ENCODE measurements around the gene PARP2. TPM values are rescaled to one million over a fixed set of nuclear protein-coding genes. Genes with fewer than 3 reads are reported as not detected.
"Not testable (repeated sequence)": the region's sequence is repeated elsewhere in the genome, so short reads cannot be mapped to it uniquely, and the experiment has no call there.

Gene PARP2
- total RNA-seq, 1 experiment from 2014 or later, result 28.6 TPM

GRCh38 chr14:20332431-20332787, 11.0 kb upstream of the PARP2 start:
- H3K27me3 Mint-ChIP-seq (ENCODE audit: unreplicated experiment), result no peaks in the 10 kb centered on the region
- CTCF ChIA-PET, result interaction anchor here (1.1 to 2.3 kb wide), 2 partner anchors 9 to 11 kb away, joined by 3 to 12 read pairs; partner anchors contain the start of gene PARP2
- intact Hi-C loops (cut with micrococcal nuclease; ENCODE audit: unreplicated experiment), result loop anchor here (5.0 kb wide), 1 partner anchor 350 kb away; the partner anchor contains the start of gene RNASE4

GRCh38 chr14:20332788-20333493, 10.5 kb upstream of the PARP2 start, which contains the start of gene CCNB1IP1:
Gene CCNB1IP1, minus strand, starts transcription at chr14:20333279. Its CDS starts 16,756 bp downstream, at chr14:20316523.
- Mint-ChIP-seq H3K9me3 (ENCODE audit: low read depth, unreplicated experiment) (no peaks in the 10 kb centered on the region), H3K27ac (ENCODE audit: unreplicated experiment) (peak within 1 kb of the TSS; percentile 85), H3K27me3 (ENCODE audit: unreplicated experiment) (no peaks in the 10 kb centered on the region), H3K36me3 (ENCODE audit: insufficient read depth, unreplicated experiment) (peaks cover 37% of the 10 kb centered on the region), H3K4me3 (ENCODE audit: low read depth, unreplicated experiment) (peak within 1 kb of the TSS; percentile 93), H3K4me1 (ENCODE audit: low read depth, unreplicated experiment) (peaks cover 13% of the 10 kb centered on the region)
- BruUV-seq (replicated peaks), result TSS peak; percentile 86
- CTCF ChIA-PET, result interaction anchor here (1.1 to 2.3 kb wide), 3 partner anchors 9 to 22 kb away, joined by 3 to 12 read pairs (median 3); partner anchors contain the start of gene PARP2
- intact Hi-C loops (cut with micrococcal nuclease; ENCODE audit: unreplicated experiment), result loop anchor here (5.0 kb wide), 1 partner anchor 349 kb away; the partner anchor contains the start of gene RNASE4
- no peak for TF ChIP-seq CTCF (IDR thresholded peaks at IDR 0.05; ENCODE audit: unreplicated experiment)
- peak; percentile 56 for DNase-seq

More at GRCh38 chr14:20332431-20332787, 11.0 kb upstream of the PARP2 start:
- Mint-ChIP-seq H3K4me3 (ENCODE audit: low read depth, unreplicated experiment) (peak overlapping the region; percentile 93), H3K36me3 (ENCODE audit: insufficient read depth, unreplicated experiment) (peaks cover 41% of the 10 kb centered on the region), H3K4me1 (ENCODE audit: low read depth, unreplicated experiment) (peaks cover 13% of the 10 kb centered on the region), H3K9me3 (ENCODE audit: low read depth, unreplicated experiment) (no peaks in the 10 kb centered on the region), H3K27ac (ENCODE audit: unreplicated experiment) (peak overlapping the region; percentile 85)
- DNase-seq, result no peak
- TF ChIP-seq CTCF (IDR thresholded peaks at IDR 0.05; ENCODE audit: unreplicated experiment), result no peak
- no TSS peak for BruUV-seq (replicated peaks)

- CTCF ChIA-PET, result interaction anchor here (1.1 to 2.3 kb wide), 2 partner anchors 10 to 21 kb away, joined by 3 to 12 read pairs; partner anchors contain the start of gene PARP2
- Mint-ChIP-seq H3K4me1 (ENCODE audit: low read depth, unreplicated experiment) (peaks cover 13% of the 10 kb centered on the region), H3K4me3 (ENCODE audit: low read depth, unreplicated experiment) (peak overlapping the region; percentile 93), H3K27me3 (ENCODE audit: unreplicated experiment) (no peaks in the 10 kb centered on the region), H3K9me3 (ENCODE audit: low read depth, unreplicated experiment) (no peaks in the 10 kb centered on the region), H3K36me3 (ENCODE audit: insufficient read depth, unreplicated experiment) (peaks cover 37% of the 10 kb centered on the region), H3K27ac (ENCODE audit: unreplicated experiment) (peak overlapping the region; percentile 85)
- no peak for DNase-seq
- BruUV-seq (replicated peaks), result no TSS peak
- intact Hi-C loops (cut with micrococcal nuclease; ENCODE audit: unreplicated experiment), result loop anchor here (5.0 kb wide), 1 partner anchor 349 kb away; the partner anchor contains the start of gene RNASE4
- no peak for TF ChIP-seq CTCF (IDR thresholded peaks at IDR 0.05; ENCODE audit: unreplicated experiment)
Measured at GRCh38 chr14:20333494-20333841, 10.0 kb upstream of the PARP2 start.

- Mint-ChIP-seq H3K27me3 (ENCODE audit: unreplicated experiment) (no peaks in the 10 kb centered on the region), H3K9me3 (ENCODE audit: low read depth, unreplicated experiment) (no peaks in the 10 kb centered on the region), H3K4me1 (ENCODE audit: low read depth, unreplicated experiment) (peaks cover 13% of the 10 kb centered on the region), H3K27ac (ENCODE audit: unreplicated experiment) (no peak overlapping the region), H3K4me3 (ENCODE audit: low read depth, unreplicated experiment) (no peak overlapping the region), H3K36me3 (ENCODE audit: insufficient read depth, unreplicated experiment) (peaks cover 37% of the 10 kb centered on the region)
- no peak for DNase-seq
- CTCF ChIA-PET, result interaction anchor here (1.1 to 2.3 kb wide), 2 partner anchors 10 to 21 kb away, joined by 3 to 12 read pairs; partner anchors contain the start of gene PARP2
- TF ChIP-seq CTCF (IDR thresholded peaks at IDR 0.05; ENCODE audit: unreplicated experiment), result no peak
- intact Hi-C loops (cut with micrococcal nuclease; ENCODE audit: unreplicated experiment), result loop anchor here (5.0 kb wide), 1 partner anchor 348 kb away; the partner anchor contains the start of gene RNASE4
- BruUV-seq (replicated peaks), result no TSS peak
Measured at GRCh38 chr14:20334017-20334416, 9.4 kb upstream of the PARP2 start.

- CTCF ChIA-PET, result interaction anchor here (0.6 to 1.5 kb wide), 3 partner anchors 8 to 313 kb away, joined by 3 to 5 read pairs (median 4); partner anchors contain the start of gene CCNB1IP1
- H3K27ac Mint-ChIP-seq (ENCODE audit: unreplicated experiment); BruUV-seq (replicated peaks); H3K9me3 Mint-ChIP-seq (ENCODE audit: low read depth, unreplicated experiment); H3K27me3 Mint-ChIP-seq (ENCODE audit: unreplicated experiment); H3K4me1 Mint-ChIP-seq (ENCODE audit: low read depth, unreplicated experiment); DNase-seq; H3K4me3 Mint-ChIP-seq (ENCODE audit: low read depth, unreplicated experiment): not testable (repeated sequence)
- intact Hi-C loops (cut with micrococcal nuclease; ENCODE audit: unreplicated experiment), result loop anchor here (5.0 kb wide), 2 partner anchors 76 to 116 kb away; partner anchors contain the start of gene APEX1
- peaks cover 35% of the 10 kb centered on the region for H3K36me3 Mint-ChIP-seq (ENCODE audit: insufficient read depth, unreplicated experiment)
Measured at GRCh38 chr14:20341032-20341431, 2.4 kb upstream of the PARP2 start.

All from Calu3 (cell line).